Fibroblast of pulmonary artery (primary cell): ENCODE measurements around the gene UGT2B28.
"Not testable (repeated sequence)": the region's sequence is repeated elsewhere in the genome, so short reads cannot be mapped to it uniquely, and the experiment has no call there.

ENCODE experiments used
- DNase-seq: peaks from one replicate; pipeline ENCODE4 v3.0.0-alpha.2; 2010; ENCODE audit warnings: low read depth
- H3K4me3 ChIP-seq: replicated peaks from 2 replicates; pipeline ENCODE4 v1.5.1; 2011; ENCODE audit warnings: low read depth, mild to moderate bottlenecking, control low read depth, low read length, moderate library complexity
- CTCF ChIP-seq: IDR thresholded peaks from 2 replicates; pipeline ENCODE4 v1.5.1; 2011; ENCODE audit warnings: mild to moderate bottlenecking, control low read depth, low read length, inconsistent platforms; ENCODE audit errors: missing control alignments

The UGT2B28 gene

DNA sequence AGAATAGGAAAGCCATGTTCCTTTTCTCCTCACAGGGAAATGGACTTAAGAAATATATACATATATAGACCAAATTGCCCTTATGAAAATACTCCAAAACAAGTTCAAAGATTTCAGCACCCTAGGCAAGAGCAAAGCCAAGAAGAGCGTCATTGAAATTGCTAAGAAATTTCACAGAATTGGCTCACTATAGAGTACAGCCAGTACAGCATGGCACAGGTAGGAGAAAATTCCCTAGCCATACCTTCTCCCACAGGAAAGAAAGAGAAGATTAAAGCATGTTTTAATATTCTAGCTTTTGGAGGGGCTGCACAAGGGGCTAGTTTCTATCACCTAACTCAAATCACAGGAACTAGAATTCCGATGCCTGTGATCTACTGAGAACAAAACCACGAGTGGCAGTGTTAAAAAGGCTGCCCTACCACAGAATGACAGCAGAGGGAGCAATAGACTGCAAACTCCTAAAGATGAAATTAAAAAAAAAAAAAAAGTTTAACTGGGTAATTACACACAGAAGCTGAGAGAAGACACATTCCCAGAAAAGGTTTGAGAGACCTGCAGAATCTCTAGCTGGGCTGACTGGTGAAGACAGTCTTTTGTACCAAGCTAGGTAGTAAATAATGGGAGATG, 37.5 kb downstream of the UGT2B28 start:
- DNase-seq: peak; percentile 18
- TF ChIP-seq CTCF: peak; percentile 48
- not testable (repeated sequence) for H3K4me3 ChIP-seq

DNA sequence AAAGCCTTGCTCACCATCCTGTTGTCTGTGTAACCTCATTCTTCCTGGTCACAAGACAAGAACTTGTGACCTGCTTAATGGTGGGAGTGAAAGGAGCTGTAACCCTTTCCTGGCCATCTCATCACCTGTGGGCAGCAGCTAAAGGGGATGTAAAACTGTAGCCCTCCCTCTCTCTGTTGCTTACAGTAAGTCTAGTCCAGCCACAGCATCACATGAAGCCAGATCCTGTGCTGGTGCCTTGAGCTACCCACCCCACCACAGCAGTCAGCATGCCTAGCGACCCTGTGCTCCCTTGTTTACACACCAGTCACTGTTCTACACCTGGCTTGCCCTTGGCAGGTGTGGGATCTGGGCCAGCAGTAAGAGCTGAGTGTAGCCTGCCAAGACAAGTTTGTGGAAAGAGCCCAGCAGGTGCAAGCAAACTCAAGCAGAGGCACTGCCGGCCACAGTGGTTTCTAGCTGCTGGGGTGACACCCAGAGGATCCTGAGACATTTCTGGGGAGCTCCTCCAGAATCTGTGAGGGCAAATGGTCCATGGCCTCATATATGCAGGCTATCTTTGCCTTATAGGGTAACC, 41.0 kb downstream of the UGT2B28 start:
- DNase-seq: no peak
- no peak overlapping the region for H3K4me3 ChIP-seq
- TF ChIP-seq CTCF: no peak

GRCh38 chr4:69322055-69322454, 41.8 kb downstream of the UGT2B28 start:
- no peak overlapping the region for H3K4me3 ChIP-seq
- no peak for TF ChIP-seq CTCF
- DNase-seq: peak; percentile 19

DNA sequence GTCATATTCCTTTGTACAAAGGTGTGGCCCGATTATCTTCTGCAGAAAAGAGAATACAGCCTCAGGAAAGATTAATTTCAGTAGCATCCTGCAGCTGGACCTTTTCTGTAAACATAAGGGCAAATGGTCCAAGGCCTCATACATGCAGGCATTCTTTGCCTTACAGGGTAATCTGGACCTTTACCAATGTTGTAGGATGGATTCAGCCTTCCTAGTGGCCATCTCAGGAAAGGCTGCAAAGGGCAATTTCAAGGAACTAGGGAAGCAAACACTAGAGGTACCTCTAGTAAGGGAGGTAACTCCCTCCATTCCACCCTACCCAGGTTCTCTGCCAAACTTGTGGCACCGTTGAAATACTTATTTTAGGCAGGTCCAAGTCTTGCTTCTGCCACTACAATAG, 43.0 kb downstream of the UGT2B28 start:
- no peak overlapping the region for H3K4me3 ChIP-seq
- TF ChIP-seq CTCF: no peak
- no peak for DNase-seq

DNA sequence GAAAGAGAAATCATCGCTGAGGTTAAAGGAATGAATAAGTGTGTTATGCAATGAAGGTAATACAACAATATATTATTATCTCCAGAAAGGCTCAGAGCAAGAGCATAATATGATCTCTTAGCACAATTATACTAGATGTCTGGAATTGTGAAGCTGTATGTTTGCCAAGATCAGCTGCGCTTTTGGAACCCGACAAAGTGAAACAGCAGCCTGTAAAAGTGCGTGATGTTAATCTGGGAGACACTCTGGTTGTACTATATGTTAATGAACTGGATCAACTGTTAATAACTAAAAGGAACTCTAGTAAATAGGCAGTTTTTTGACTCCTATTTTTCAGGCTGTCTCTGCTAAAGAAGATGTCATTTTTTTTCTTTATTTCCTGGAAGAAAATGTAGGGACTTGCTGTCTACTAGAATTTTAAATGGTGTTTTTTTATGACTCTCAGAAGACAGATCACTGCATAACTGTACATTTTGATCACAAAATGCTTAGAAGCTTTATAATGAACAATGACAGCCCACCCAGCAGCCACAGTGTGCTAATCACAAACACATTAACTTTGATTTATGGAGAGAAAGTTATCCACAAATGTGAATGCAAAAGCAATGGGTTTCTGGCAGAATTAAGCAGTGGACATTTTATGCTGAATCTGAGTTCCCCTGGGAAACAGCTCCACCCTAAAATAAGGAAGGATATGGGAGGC, 50.2 kb downstream of the UGT2B28 start:
- H3K4me3 ChIP-seq: no peak overlapping the region
- no peak for DNase-seq
- no peak for TF ChIP-seq CTCF

- not testable (repeated sequence) for H3K4me3 ChIP-seq, DNase-seq
These were observed 51.0 kb downstream of the UGT2B28 start for GRCh38 chr4:69331304-69331703.

DNA sequence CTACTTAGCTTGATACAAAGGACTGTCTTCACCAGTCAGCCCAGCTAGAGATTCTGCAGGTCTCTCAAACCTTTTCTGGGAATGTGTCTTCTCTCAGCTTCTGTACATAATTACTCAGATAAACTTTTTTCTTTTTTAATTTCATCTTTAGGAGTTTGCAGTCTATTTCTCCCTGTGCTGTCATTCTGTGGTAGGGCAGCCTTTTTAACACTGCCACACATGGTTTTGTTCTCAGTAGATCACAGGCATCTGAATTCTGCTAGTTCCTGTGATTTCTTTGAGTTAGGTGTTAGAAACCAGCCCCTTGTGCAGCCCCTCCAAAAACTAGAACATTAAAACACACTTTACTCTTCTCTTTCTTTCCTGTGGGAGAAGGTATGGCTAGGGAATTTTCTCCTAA, 55.2 kb downstream of the UGT2B28 start:
- DNase-seq, H3K4me3 ChIP-seq: not testable (repeated sequence)
- TF ChIP-seq CTCF: peak; percentile 2

- not testable (repeated sequence) for H3K4me3 ChIP-seq, DNase-seq
These were observed 62.8 kb downstream of the UGT2B28 start for GRCh38 chr4:69343114-69343513.

- H3K4me3 ChIP-seq, DNase-seq: not testable (repeated sequence)
These were observed 63.5 kb downstream of the UGT2B28 start for GRCh38 chr4:69343558-69344420.
